Lower lobe of right lung (tissue), 2 donors: ENCODE results near the gene EDA. TPM values are rescaled to one million over a fixed set of nuclear protein-coding genes. Genes with fewer than 3 reads are reported as not detected.
"Not testable (repeated sequence)": the region's sequence is repeated elsewhere in the genome, so short reads cannot be mapped to it uniquely, and the experiment has no call there.

Experiments used
- ATAC-seq, 2 donors: fragments of 200-7000 bp; cut with Tn5 transposase; one replicate each; pipeline ENCODE4 v1.9.1; 2020 to 2022; ENCODE audit warnings: mild to moderate bottlenecking in 2 of 2, moderate library complexity in 2 of 2
- DNase-seq: peaks from one replicate; pipeline ENCODE4 v3.0.0-alpha.2; 2020
- H3K27ac ChIP-seq: fragments of 200-600 bp; one replicate; pipeline ENCODE4 v1.8.0; 2022
- H3K27me3 ChIP-seq: fragments of 200-600 bp; one replicate; pipeline ENCODE4 v1.8.0; 2022; ENCODE audit warnings: low read depth
- H3K36me3 ChIP-seq: fragments of 200-600 bp; one replicate; pipeline ENCODE4 v1.8.0; 2022; ENCODE audit warnings: mild to moderate bottlenecking
- H3K4me1 ChIP-seq: fragments of 200-600 bp; one replicate; pipeline ENCODE4 v1.8.0; 2022
- H3K4me3 ChIP-seq: fragments of 200-600 bp; one replicate; pipeline ENCODE4 v1.8.0; 2022; ENCODE audit warnings: mild to moderate bottlenecking
- H3K9me3 ChIP-seq: fragments of 200-600 bp; one replicate; pipeline ENCODE4 v1.8.0; 2022
- intact Hi-C: fragments of 100-400 bp; cut with DNase I; formaldehyde crosslinking; loops from one replicate; pipeline ENCODE4 v1.11.0; 2022
- total RNA-seq: library from RNA; stranded (reverse); fragmentation: NEBNext Ultra II Directional; extraction: Animal tissue kit (Norgen Biotek cat#: 25700); gene quantifications from one replicate; pipeline ENCODE4 v1.2.1, GENCODE V29; 2021
- TF ChIP-seq, protein P1 (sequence below): fragments of 200-600 bp; IDR thresholded peaks from one replicate; pipeline ENCODE4 v1.8.0; 2022; ENCODE audit warnings: antibody characterized with exemption, mild to moderate bottlenecking
- donor health status: DM: no; HTN: yes; CAD: no; lungs with severe emphysema.

EDA gene
- total RNA-seq, 1 donor from 2014 or later = 5.5 TPM

DNA sequence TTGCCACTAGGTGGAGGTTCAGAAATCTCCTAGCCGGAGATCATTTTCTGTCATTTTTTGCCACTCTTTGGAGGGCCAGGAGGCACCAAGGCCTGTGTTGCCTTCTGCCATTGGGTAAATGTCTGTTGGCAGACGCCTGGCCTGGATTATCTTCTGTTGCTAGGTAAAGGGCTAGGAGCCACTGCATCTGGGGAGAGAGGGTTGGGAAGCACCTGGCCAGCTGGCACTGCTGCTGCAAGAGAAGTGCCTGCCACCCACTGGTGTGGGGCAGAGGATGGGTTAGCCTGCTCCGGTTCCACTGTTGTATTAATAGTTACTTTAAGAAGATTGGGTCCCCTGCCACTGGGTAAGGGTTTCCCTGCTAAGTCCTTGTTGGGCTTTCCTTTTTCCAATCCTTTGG, 375.8 kb downstream of the EDA start:
- DNase-seq = no peak
- Histone ChIP-seq H3K27me3 (no peaks in the 10 kb centered on the region), H3K4me1 (no peaks in the 10 kb centered on the region), H3K27ac (no peak overlapping the region), H3K36me3 (no peaks in the 10 kb centered on the region), H3K4me3 (no peak overlapping the region), H3K9me3 (no peaks in the 10 kb centered on the region)
- TF ChIP-seq, protein P1, sequence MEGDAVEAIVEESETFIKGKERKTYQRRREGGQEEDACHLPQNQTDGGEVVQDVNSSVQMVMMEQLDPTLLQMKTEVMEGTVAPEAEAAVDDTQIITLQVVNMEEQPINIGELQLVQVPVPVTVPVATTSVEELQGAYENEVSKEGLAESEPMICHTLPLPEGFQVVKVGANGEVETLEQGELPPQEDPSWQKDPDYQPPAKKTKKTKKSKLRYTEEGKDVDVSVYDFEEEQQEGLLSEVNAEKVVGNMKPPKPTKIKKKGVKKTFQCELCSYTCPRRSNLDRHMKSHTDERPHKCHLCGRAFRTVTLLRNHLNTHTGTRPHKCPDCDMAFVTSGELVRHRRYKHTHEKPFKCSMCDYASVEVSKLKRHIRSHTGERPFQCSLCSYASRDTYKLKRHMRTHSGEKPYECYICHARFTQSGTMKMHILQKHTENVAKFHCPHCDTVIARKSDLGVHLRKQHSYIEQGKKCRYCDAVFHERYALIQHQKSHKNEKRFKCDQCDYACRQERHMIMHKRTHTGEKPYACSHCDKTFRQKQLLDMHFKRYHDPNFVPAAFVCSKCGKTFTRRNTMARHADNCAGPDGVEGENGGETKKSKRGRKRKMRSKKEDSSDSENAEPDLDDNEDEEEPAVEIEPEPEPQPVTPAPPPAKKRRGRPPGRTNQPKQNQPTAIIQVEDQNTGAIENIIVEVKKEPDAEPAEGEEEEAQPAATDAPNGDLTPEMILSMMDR = no peak
- no peak for ATAC-seq
- intact Hi-C loops = no loop called here

DNA sequence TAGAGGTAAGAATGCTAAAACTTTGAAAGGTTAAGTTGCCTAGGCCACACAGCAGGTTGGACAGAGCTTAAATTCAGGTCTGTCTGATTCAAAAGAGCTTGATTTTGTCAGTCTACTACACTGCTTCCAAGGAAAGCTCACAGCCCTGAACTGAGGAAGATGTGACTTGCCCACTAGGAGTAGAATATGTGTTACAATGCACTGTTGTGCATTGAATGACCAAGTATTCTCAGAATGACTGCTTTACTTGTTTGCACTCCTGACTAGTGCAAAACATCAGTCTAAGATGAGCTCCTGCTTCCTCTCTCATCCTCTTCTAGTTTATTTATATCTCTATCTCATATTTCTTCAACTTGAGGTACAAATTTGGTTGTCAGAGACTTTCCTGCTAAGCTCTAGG, 377.6 kb downstream of the EDA start:
- Histone ChIP-seq H3K27me3 (no peaks in the 10 kb centered on the region), H3K27ac (no peak overlapping the region), H3K9me3 (no peaks in the 10 kb centered on the region), H3K4me1 (no peaks in the 10 kb centered on the region), H3K4me3 (no peak overlapping the region), H3K36me3 (no peaks in the 10 kb centered on the region)
- no peak for ATAC-seq
- DNase-seq = no peak
- TF ChIP-seq, protein P1 = no peak
- intact Hi-C loops = no loop called here

DNA sequence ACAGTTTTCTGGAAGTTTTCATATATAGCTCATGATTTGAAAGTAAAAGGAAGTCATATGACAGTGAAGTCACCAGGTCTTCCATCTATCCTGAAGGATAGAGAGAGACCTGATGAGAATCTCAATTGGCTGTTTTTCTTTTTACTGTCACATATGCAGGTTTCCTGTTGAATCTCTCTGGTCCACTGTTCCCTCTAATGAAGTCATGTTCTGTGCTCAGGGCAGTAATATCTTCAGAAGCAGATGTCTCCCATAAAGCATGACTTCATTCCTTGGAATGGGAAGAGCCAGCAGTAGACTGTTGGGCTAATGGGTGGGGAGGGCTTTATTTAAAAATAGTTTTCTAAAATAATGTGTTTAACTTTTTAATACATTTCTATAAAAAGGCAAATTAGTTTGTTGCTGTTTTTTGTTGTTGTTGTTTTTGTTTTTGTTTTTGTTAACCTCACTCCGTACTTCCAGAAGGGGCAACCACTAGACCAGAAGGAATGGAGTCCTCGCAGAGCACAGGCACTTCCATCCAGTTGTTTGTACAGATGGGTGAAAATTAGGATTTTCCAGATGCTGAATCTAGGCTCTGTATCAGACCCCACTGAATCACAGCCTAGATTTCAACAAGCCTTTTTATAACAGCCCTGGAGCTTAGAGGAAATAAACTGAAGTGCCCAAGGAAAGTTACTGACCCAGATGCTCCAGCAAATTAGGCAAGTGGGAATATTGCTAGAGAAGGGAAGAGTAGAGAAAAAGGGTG, 379.6 kb downstream of the EDA start:
- intact Hi-C loops = no loop called here
- H3K9me3 ChIP-seq = no peaks in the 10 kb centered on the region
- no peak for DNase-seq
- H3K4me3 ChIP-seq = no peak overlapping the region
- no peaks in the 10 kb centered on the region for H3K4me1 ChIP-seq
- no peaks in the 10 kb centered on the region for H3K27me3 ChIP-seq
- TF ChIP-seq, protein P1 = no peak
- no peak overlapping the region for H3K27ac ChIP-seq
- no peaks in the 10 kb centered on the region for H3K36me3 ChIP-seq
- ATAC-seq = no peak

DNA sequence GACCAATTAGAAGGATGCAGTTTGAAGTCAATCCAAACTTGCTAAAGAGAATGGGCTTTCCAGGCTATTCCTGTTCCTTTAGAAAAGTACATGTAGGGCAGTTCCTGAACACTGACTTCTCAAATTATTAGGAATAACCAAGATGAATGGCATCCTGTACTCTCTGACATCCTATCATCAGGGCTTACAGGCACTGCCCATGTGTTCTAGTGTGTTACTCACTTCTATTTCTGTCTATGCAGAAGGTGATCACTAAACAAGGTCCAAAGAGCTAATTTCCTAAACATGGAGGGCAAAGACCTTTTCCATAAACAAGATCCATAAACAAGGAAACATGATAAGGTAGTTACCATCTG, 380.2 kb downstream of the EDA start:
- TF ChIP-seq, protein P1 = no peak
- H3K4me3 ChIP-seq = no peak overlapping the region
- no peaks in the 10 kb centered on the region for H3K27me3 ChIP-seq
- H3K9me3 ChIP-seq = no peaks in the 10 kb centered on the region
- ATAC-seq = no peak
- no peak overlapping the region for H3K27ac ChIP-seq
- H3K4me1 ChIP-seq = no peaks in the 10 kb centered on the region
- no peaks in the 10 kb centered on the region for H3K36me3 ChIP-seq
- intact Hi-C loops = no loop called here
- no peak for DNase-seq

DNA sequence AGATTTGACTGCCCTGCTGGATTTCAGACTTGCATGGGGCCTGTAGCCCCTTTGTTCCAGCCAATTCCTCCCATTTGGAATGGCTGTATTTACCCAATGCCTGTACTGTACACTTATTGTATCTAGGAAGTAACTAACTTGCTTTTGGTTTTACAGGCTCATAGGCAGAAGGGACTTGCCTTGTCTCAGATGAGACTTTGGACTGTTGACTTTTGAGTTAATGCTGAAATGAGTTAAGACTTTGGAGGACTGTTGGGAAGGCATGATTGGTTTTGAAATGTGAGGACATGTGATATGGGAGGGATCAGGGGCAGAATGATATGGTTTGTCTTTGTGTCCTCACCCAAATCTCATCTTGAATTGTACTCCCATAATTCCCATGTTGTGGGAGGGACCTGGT, 382.4 kb downstream of the EDA start:
- H3K27ac ChIP-seq, ATAC-seq: not testable (repeated sequence)

DNA sequence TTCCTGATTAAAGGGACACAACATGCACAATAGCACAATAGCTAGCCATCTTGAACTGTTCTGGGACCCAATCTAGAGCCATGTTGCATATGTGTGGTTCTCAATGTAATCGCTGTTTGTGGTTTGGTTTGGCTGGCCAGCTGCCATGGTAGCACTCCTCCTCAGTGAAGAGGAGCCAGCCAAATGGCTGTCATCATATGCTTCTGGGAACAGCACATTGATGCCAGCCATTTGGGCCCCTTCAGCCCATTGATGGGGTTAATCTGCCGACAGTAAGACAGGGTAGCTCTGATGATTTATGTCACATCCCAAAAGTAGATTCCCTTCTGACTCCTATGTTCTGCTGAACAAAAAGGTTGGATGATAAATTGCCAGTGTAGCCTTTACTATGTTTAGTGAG, 385.4 kb downstream of the EDA start:
- Histone ChIP-seq H3K9me3 (no peaks in the 10 kb centered on the region), H3K36me3 (no peaks in the 10 kb centered on the region), H3K4me1 (no peaks in the 10 kb centered on the region), H3K27me3 (no peaks in the 10 kb centered on the region), H3K4me3 (no peak overlapping the region), H3K27ac (no peak overlapping the region)
- DNase-seq = no peak
- intact Hi-C loops = no loop called here
- TF ChIP-seq, protein P1 = no peak
- no peak for ATAC-seq

More for the DNA sequence above, 382.4 kb downstream of the EDA start:
- H3K27me3 ChIP-seq, H3K9me3 ChIP-seq, DNase-seq, H3K36me3 ChIP-seq, intact Hi-C loops, H3K4me1 ChIP-seq, H3K4me3 ChIP-seq: not testable (repeated sequence)
